GM21723 (cell line): ENCODE data around the gene COMMD3.
A peak's percentile ranks its signal among the peaks of the same experiment; 100 is the strongest.
"Not testable (repeated sequence)": the region's sequence is repeated elsewhere in the genome, so short reads cannot be mapped to it uniquely, and the experiment has no call there.

Source experiments
- ATAC-seq: cut with Tn5 transposase; IDR thresholded peaks from one replicate; pipeline ENCODE4 v1.9.1; 2021; ENCODE audit warnings: mild to moderate bottlenecking, moderate library complexity; ENCODE audit not compliant: unreplicated experiment

COMMD3 gene

GRCh38 chr10:22316286-22317075 is at the start of gene COMMD3:
TSS of gene COMMD3 (plus strand) at chr10:22316388. CDS start at chr10:22316418, 30 bp downstream.
- peak; percentile 70 for ATAC-seq

GRCh38 chr10:22268503-22268902 is 47.7 kb upstream of the COMMD3 start:
- no peak for ATAC-seq

GRCh38 chr10:22271786-22272185 is 44.4 kb upstream of the COMMD3 start:
- no peak for ATAC-seq

GRCh38 chr10:22278441-22278782 is 37.8 kb upstream of the COMMD3 start:
- no peak for ATAC-seq

- ATAC-seq = no peak
These were observed 36.1 kb upstream of the COMMD3 start for GRCh38 chr10:22280078-22280477.

GRCh38 chr10:22285130-22285529 is 31.1 kb upstream of the COMMD3 start:
- no peak for ATAC-seq

GRCh38 chr10:22293747-22294404 is 22.3 kb upstream of the COMMD3 start:
- ATAC-seq = no peak

- ATAC-seq = no peak
These were observed 21.5 kb upstream of the COMMD3 start for GRCh38 chr10:22294694-22295093.

GRCh38 chr10:22301193-22301592 is 15.0 kb upstream of the COMMD3 start:
- no peak for ATAC-seq

- no peak for ATAC-seq
These were observed 12.7 kb upstream of the COMMD3 start for GRCh38 chr10:22303461-22303860.

GRCh38 chr10:22305721-22306120 is 10.5 kb upstream of the COMMD3 start:
- no peak for ATAC-seq

GRCh38 chr10:22308390-22308789 is 7.8 kb upstream of the COMMD3 start:
- peak; percentile 99 for ATAC-seq

GRCh38 chr10:22309180-22310000 is 6.8 kb upstream of the COMMD3 start:
- ATAC-seq = no peak

GRCh38 chr10:22310012-22310411 is 6.2 kb upstream of the COMMD3 start:
- ATAC-seq = not testable (repeated sequence)

- ATAC-seq = no peak
These were observed 5.3 kb upstream of the COMMD3 start for GRCh38 chr10:22310928-22311327.

- ATAC-seq = no peak
These were observed 1.3 kb upstream of the COMMD3 start for GRCh38 chr10:22314852-22315251.

- peak; percentile 29 for ATAC-seq
These were observed 518 bp upstream of the COMMD3 start for GRCh38 chr10:22315455-22316285.

GRCh38 chr10:22317076-22317370 is 835 bp downstream of the COMMD3 start:
- peak; percentile 34 for ATAC-seq

- no peak for ATAC-seq
These were observed 1.8 kb downstream of the COMMD3 start for GRCh38 chr10:22317771-22318565.

- ATAC-seq = no peak
These were observed 2.6 kb downstream of the COMMD3 start for GRCh38 chr10:22318772-22319171.
